GM19468 (cell line): Measurements from ENCODE around the gene KCNK5.

Source experiments
- ATAC-seq: cut with Tn5 transposase; IDR thresholded peaks from one replicate; pipeline ENCODE4 v1.9.1; 2021; ENCODE audit warnings: mild to moderate bottlenecking, moderate library complexity, moderate number of reproducible peaks; ENCODE audit not compliant: unreplicated experiment; ENCODE audit errors: extremely low read depth

Gene KCNK5

DNA sequence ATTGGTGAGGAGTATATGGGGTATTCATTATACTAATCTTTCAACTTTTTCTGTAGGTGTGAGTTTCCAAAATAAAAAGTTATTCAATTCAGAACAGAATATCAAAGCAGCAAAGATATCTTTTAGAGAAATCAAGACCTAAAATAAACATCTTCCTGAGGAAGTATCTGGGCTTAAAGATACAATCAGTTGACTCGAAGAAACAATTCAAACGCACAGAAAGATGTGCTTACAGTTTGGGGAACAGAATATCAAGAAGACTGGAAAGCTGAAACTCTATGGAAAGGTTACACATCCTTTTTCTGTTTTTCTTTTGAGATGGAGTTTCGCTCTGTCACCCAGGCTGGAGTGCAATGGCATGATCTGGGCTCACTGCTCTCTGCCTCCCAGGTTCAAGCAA is 78.1 kb downstream of the KCNK5 start:
- ATAC-seq, result no peak

DNA sequence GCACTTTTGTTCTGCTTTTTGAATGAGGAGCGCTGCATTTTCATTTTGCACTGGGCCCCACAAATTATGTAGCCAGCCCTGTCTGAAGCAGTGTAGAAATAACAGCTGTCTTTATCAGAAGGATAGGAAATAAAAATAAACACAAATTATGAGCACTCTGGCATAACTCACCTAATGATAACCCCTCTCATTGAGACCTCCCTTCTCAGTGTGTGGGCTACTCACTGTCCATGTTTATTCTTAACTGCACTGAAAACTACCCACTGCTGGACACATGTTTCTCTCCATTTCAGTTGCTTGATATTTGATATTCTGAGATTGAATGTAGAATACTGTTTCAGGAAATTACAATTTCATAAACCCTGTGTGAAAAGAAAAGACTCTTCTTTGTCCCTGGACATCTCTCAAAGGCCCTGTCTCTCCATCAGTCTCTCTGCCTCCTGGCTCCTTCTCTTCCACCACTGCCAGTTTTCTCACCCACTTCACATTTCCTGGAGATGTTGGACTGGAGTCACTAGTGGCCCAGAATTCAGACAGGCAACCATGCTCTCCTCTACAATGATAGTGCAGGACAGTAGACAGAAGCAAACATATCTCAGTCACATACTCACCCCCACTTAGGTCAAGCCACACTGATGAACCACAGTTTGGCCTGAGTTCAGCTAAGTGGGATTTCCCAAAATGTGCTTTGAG is 84.6 kb downstream of the KCNK5 start:
- ATAC-seq, result no peak

DNA sequence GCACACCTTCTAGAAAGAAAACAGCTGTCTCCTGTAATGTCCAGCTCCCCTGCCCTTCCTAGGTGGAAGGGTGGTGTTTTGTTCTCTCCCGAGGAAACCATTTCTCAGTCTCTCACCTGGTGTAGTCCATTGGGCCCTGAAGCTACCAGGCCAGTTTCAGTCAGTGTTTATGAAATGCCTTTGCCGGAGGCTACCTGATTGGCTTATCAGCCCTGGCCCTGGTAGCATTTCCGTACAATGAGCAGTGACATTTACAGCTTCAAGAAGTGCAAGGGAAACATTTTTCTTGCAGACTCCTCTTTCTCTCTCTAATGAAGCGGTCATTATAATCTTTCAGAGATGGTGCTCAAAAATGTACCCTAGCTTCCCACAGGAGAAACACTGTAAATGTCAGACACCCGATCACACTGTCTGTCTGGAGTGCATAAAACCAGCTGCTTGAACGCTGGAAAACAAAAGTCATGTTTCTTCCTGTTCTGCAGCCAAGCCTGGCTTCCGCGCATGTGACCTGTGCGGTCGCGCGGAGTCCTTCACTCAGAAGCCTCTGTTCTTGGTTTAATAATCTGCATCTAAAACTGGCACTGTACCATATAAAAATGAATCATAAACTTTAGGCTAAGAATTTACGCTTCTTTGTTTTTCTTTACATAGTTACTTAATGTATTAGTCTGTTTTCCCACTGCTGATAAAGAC is 85.9 kb downstream of the KCNK5 start:
- ATAC-seq, result no peak

DNA sequence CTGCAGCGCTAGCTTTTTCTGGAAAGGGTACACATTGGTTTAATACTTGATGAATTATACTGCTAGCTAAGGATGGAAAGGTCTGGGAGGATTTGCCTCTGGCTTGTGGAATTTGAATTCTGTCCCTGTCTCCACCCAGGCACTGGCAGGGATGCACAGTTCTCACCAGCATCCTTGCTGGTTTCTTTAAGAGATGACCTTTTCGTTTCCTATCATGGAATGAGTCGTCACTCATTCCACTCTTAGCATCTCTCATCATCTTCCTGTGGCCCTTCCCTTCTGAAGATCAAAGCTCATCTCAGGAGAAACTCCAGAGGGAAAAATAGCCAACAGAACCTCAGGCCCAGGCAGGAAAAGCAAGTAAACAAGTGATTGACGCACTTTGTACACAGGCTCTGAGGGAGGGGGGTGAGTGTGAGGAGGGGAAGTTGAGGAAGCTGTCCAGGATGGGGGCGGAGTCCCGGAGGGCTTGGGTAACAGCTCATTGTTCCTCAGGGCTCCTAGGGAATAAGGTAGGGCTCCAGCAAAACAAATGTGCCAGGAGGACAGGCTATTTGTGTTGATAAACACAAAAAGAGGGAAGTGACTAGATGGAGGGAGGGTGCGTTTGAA is 88.6 kb downstream of the KCNK5 start:
- no peak for ATAC-seq
